Pancreas (tissue), 10 donors: ENCODE data around the gene STX18. TPM values are rescaled to one million over a fixed set of nuclear protein-coding genes. Genes with fewer than 3 reads are reported as not detected.

Experiments
- ATAC-seq, 4 donors: fragments of 200-7000 bp; cut with Tn5 transposase; one replicate each; pipeline versions ENCODE4 v1.8.0 to v1.9.1; 2020; ENCODE audit warnings: mild to moderate bottlenecking in 4 of 4, moderate library complexity in 4 of 4
- DNase-seq, 6 donors: peaks; one replicate each; pipeline ENCODE4 v3.0.0-alpha.2; 2020
- FAIRE-seq: peaks from 2 replicates; lab custom pipeline; 2012; peaks lifted over from hg19 to GRCh38; lab: Jason Lieb, UNC
- H3K27ac ChIP-seq, 4 donors: fragments of 200-600 bp; sonication (generic); 1 replicate in 3 of 4; 2 replicates in 1 of 4; pipeline versions ENCODE4 v1.5.0 to v1.8.0; 2020
- H3K27me3 ChIP-seq, 4 donors: fragments of 200-600 bp; one replicate each; pipeline ENCODE4 v1.8.0; 2021
- H3K36me3 ChIP-seq, 3 donors: fragments of 200-600 bp; sonication (generic) in 1 of 3; one replicate each; pipeline versions ENCODE4 v1.5.0 to v1.8.0; 2020 to 2021
- H3K4me1 ChIP-seq, 3 donors: fragments of 200-600 bp; one replicate each; pipeline ENCODE4 v1.8.0; 2021
- H3K4me3 ChIP-seq, 4 donors: fragments of 200-600 bp; sonication (generic) in 2 of 4; one replicate each; pipeline versions ENCODE4 v1.5.0 to v1.8.0; 2020 to 2021
- H3K9me3 ChIP-seq, 4 donors: fragments of 200-600 bp; one replicate each; pipeline ENCODE4 v1.8.0; 2021
- WGBS, 2 donors: extraction: QIAGEN DNeasy Blood & Tissue Kit; methylation state at CpG; one replicate each; pipeline ENCODE4 v1.1.7; 2013; 5-methylcytosine and 5-hydroxymethylcytosine counted together
- intact Hi-C, 3 donors: fragments of 100-400 bp; cut with DNase I; formaldehyde crosslinking; loops; one replicate each; pipeline versions ENCODE4 v1.11.1 to v1.14.2; 2022
- polyA plus RNA-seq, 2 donors: library from polyadenylated mRNA; stranded (reverse); fragments of 200-250 nt; gene quantifications; one replicate each; pipeline ENCODE4 v1.2.3, GENCODE V29; 2013
- total RNA-seq, 6 donors: library from RNA; stranded (reverse); fragmentation: NEBNext Ultra II Directional in 4 of 6; extraction: Animal tissue kit (Norgen Biotek cat#: 25700) in 4 of 6; gene quantifications; one replicate each; pipeline versions ENCODE4 v1.2.1 to v1.2.4, GENCODE V29; 2021 to 2023
- TF ChIP-seq, protein P1 (sequence below), 4 donors: fragments of 200-600 bp; sonication (generic) in 3 of 4; IDR thresholded peaks; one replicate each; pipeline versions ENCODE4 v1.5.0 to v1.8.0; 2021; ENCODE audit warnings: antibody characterized with exemption in 4 of 4
- donor health status: healthy with polysubstance abuse.
- donor health status: DM: no; HTN: no; CAD: no; lungs with moderate emphysema.
- donor health status: DM: no; HTN: no; CAD: no.
- donor health status: control.
- donor health status: control.
- donor health status: Bipolar disorder and iron deficiency.
- donor health status: DM: yes; HTN: yes; CAD: no.
- donor health status: DM: no; HTN: no; CAD: no.
- donor health status: DM: no; HTN: no; CAD: no.
- donor health status: DM: yes; HTN: yes; CAD: no.

Gene STX18
- total and polyA plus RNA-seq, 8 donors: 13.6 to 35.9 (median 19.0) TPM

- Histone ChIP-seq H3K36me3 (no peaks in the 10 kb centered on the region), H3K4me3 (no peak overlapping the region), H3K27me3 (no peaks in the 10 kb centered on the region), H3K27ac (no peak overlapping the region), H3K4me1 (peaks cover 7 to 22% (median 21%) of the 10 kb centered on the region in 3 donors), H3K9me3 (no peaks in the 10 kb centered on the region)
- intact Hi-C loops: no loop called here
- TF ChIP-seq, protein P1, sequence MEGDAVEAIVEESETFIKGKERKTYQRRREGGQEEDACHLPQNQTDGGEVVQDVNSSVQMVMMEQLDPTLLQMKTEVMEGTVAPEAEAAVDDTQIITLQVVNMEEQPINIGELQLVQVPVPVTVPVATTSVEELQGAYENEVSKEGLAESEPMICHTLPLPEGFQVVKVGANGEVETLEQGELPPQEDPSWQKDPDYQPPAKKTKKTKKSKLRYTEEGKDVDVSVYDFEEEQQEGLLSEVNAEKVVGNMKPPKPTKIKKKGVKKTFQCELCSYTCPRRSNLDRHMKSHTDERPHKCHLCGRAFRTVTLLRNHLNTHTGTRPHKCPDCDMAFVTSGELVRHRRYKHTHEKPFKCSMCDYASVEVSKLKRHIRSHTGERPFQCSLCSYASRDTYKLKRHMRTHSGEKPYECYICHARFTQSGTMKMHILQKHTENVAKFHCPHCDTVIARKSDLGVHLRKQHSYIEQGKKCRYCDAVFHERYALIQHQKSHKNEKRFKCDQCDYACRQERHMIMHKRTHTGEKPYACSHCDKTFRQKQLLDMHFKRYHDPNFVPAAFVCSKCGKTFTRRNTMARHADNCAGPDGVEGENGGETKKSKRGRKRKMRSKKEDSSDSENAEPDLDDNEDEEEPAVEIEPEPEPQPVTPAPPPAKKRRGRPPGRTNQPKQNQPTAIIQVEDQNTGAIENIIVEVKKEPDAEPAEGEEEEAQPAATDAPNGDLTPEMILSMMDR (IDR thresholded peaks at IDR 0.05): no peak
- ATAC-seq (no peak), DNase-seq (no peak), FAIRE-seq (no peak)
These were observed 47.0 kb downstream of the STX18 start for GRCh38 chr4:4494882-4495281.

DNA sequence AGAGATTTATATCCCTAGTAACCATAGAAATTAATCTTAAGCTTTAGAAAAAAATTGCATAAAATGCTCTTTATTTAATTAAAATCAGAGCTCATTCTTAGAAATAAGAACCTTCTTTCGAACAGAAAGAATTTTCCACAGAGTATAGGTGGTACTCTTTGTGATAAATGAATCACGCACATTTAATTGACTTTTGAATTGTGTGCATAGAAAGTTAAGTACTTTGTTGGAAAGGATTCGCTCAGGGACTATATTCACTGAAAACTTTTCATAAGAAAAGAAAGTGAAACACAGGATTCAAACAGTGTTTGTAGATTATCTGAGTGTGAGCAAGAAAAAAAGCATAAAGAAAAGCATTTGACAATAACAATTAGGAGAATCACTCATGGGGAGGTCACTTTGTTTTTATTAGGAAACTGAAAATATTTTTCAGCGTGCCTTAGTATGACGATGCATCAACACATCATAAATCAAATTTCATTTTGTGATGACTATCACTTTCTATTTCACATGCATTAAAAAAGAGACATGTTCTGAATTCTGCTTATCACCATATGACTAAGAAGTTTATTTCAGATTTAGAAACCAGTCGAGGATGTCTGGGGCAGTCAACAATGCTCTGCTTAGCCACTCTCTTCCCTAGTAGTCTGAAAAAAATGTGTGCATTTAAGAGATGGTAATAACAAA lies 49.5 kb downstream of the STX18 start:
- ATAC-seq (no peak), FAIRE-seq (no peak), DNase-seq (no peak)
- no peaks in the 10 kb centered on the region for H3K36me3 ChIP-seq
- H3K9me3 ChIP-seq: no peaks in the 10 kb centered on the region
- H3K27me3 ChIP-seq: no peaks in the 10 kb centered on the region
- peaks cover 5 to 15% (median 10%) of the 10 kb centered on the region in 3 donors for H3K4me1 ChIP-seq
- intact Hi-C loops: no loop called here
- TF ChIP-seq, protein P1 (IDR thresholded peaks at IDR 0.05): no peak
- WGBS, 2 donors: 57 to 59% methylated on average over 6 of the region's 6 CpGs
- no peak overlapping the region for H3K4me3 ChIP-seq
- peak overlapping the region in 2 of 4 donors; percentile 0 to 6 for H3K27ac ChIP-seq

DNA sequence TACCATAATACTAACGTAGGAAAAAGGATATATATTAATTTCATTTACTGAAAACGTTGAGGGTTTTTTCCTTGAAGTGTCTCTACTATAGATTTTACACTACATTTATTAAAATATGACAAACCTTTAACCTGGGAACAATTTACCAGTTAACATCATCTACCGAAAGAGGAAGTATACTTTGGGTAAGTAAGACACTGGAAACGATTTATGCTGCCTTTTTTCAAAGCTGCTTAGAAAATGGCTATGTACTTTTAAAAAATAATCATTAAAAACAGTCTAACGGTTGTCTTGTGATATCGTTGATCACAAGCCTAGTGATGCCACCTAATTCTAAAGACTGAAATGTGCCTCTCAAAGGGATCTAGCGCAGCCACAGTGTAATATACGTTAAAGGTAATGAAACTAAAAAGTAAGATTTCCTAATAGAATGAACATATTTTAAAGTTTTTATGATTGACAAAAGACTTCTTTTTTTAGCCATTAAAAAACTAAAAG lies 50.4 kb downstream of the STX18 start:
- DNase-seq (no peak), FAIRE-seq (peak; percentile 13), ATAC-seq (no peak)
- WGBS, 2 donors: 59% methylated on average over 8 of the region's 8 CpGs
- TF ChIP-seq, protein P1 (IDR thresholded peaks at IDR 0.05): no peak
- Histone ChIP-seq H3K27ac (no peak overlapping the region), H3K4me3 (no peak overlapping the region), H3K27me3 (no peaks in the 10 kb centered on the region), H3K4me1 (peaks cover 5 to 18% (median 10%) of the 10 kb centered on the region in 3 donors), H3K9me3 (no peaks in the 10 kb centered on the region), H3K36me3 (no peaks in the 10 kb centered on the region)
- intact Hi-C loops: no loop called here

DNA sequence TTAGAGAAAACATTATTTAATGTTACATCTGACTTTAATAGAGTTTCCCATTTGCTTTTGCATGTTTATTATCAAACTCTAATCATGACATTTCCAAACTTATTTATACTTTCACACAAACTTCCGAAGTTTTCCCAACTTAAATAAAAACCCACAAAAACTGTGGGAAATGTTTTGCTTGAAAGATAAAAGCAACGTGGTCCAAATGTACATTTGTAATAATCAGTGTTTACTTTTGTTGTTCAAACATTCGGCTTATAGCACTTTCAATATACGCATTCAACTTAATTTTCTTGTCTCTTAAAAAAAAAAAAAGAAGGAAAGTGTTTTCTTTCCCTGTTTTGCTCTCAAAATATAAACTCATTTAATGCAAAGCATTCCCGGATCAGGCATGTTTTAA lies 51.0 kb downstream of the STX18 start:
- 20% methylated on average over 5 of the region's 5 CpGs for WGBS, 2 donors
- no peak for DNase-seq
- no peak for FAIRE-seq
- Histone ChIP-seq H3K9me3 (no peaks in the 10 kb centered on the region), H3K4me3 (no peak overlapping the region), H3K36me3 (no peaks in the 10 kb centered on the region), H3K27me3 (no peaks in the 10 kb centered on the region), H3K27ac (no peak overlapping the region), H3K4me1 (peaks cover 5 to 18% (median 10%) of the 10 kb centered on the region in 3 donors)
- intact Hi-C loops: no loop called here
- ATAC-seq: no peak
- TF ChIP-seq, protein P1 (IDR thresholded peaks at IDR 0.05): no peak

DNA sequence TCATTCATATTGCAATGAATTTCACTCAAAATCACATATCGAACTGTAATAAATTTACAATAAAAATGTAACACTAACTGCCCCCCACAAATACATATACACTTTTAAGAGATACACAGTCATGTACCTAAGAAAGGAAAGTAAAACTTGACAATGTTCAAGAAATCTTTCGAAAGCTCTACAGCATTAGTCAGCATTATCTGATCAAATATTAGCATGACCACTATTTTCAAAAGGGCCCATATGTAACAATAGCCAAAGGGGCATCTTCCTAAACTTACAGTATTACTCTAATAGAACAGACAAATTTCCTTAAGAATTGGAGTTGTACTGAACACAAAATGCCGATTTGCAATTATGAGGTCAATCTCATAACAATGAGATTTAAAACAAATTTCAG lies 51.8 kb downstream of the STX18 start:
- intact Hi-C loops: no loop called here
- H3K36me3 ChIP-seq: no peaks in the 10 kb centered on the region
- H3K9me3 ChIP-seq: no peaks in the 10 kb centered on the region
- H3K4me3 ChIP-seq: no peak overlapping the region
- no peak for FAIRE-seq
- no peak for DNase-seq
- no peak for ATAC-seq
- WGBS, 2 donors: 58 to 67% methylated on average over 3 of the region's 3 CpGs
- TF ChIP-seq, protein P1 (IDR thresholded peaks at IDR 0.05): no peak
- H3K4me1 ChIP-seq: peaks cover 5 to 18% (median 10%) of the 10 kb centered on the region in 3 donors
- H3K27me3 ChIP-seq: no peaks in the 10 kb centered on the region
- no peak overlapping the region for H3K27ac ChIP-seq
